Cardiac septum (tissue), 1 donor: ENCODE measurements around the gene ZSCAN22. TPM values are rescaled to one million over a fixed set of nuclear protein-coding genes. Genes with fewer than 3 reads are reported as not detected.
"Not testable (repeated sequence)": the region's sequence is repeated elsewhere in the genome, so short reads cannot be mapped to it uniquely, and the experiment has no call there.

ENCODE experiments used
- DNase-seq: peaks from one replicate; pipeline ENCODE4 v3.0.0-alpha.2; 2020; ENCODE audit warnings: low spot score
- intact Hi-C: fragments of 100-400 bp; cut with DNase I; formaldehyde crosslinking; loops from one replicate; pipeline ENCODE4 v1.14.0; 2022
- total RNA-seq: library from RNA; stranded (reverse); fragmentation: NEBNext Ultra II Directional; extraction: Animal tissue kit (Norgen Biotek cat#: 25700); gene quantifications from one replicate; pipeline ENCODE4 v1.2.1, GENCODE V29; 2021
- donor health status: DM: no; HTN: no; CAD: no.

The ZSCAN22 gene
- total RNA-seq, 1 donor from 2014 or later: 2.1 TPM

GRCh38 chr19:58311345-58311865 lies 15.4 kb upstream of the ZSCAN22 start:
- intact Hi-C loops: no loop called here
- DNase-seq: peak; percentile 43

GRCh38 chr19:58315580-58315979 lies 11.2 kb upstream of the ZSCAN22 start:
- intact Hi-C loops: no loop called here
- DNase-seq: no peak

GRCh38 chr19:58317476-58318072 lies 9.2 kb upstream of the ZSCAN22 start:
- no peak for DNase-seq
- intact Hi-C loops: no loop called here

- DNase-seq: peak; percentile 31
- intact Hi-C loops: no loop called here
These were observed 8.5 kb upstream of the ZSCAN22 start for GRCh38 chr19:58318297-58318696.

- intact Hi-C loops: no loop called here
- DNase-seq: no peak
These were observed 7.6 kb upstream of the ZSCAN22 start for GRCh38 chr19:58319241-58319640.

DNA sequence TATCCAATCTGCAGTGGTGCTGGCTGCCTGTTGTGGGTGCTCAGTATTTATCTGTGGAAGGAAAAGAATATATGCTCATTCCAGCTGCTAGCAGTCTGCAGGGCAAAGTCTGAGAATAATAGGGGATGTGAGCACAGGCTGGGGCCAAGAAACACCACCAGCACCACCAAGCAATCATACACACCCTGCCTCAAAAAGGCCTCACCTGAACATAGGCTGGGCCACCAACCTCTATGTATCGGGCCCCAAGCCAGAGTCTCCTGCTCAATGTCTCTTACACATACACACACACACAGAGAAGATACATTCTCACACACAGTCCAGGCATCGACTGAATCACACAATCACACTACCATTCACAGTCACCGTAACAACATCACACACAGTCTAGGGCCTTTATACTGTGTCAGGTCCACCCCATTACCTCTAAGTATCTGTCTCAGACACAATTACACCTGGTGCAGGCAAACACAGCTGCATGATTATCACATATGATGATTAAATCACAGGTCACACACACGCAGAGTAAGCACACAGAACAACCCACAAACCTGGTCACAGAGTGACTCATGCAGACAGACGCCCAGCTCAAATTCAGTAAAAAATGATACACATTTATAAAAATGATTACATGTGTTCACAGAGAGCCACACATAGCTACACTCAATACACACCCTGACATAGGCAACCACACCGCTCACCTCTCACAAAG lies 1.3 kb upstream of the ZSCAN22 start:
- intact Hi-C loops: no loop called here
- DNase-seq: no peak

- no peak for DNase-seq
- intact Hi-C loops: no loop called here
These were observed 287 bp upstream of the ZSCAN22 start for GRCh38 chr19:58326501-58326913.

DNA sequence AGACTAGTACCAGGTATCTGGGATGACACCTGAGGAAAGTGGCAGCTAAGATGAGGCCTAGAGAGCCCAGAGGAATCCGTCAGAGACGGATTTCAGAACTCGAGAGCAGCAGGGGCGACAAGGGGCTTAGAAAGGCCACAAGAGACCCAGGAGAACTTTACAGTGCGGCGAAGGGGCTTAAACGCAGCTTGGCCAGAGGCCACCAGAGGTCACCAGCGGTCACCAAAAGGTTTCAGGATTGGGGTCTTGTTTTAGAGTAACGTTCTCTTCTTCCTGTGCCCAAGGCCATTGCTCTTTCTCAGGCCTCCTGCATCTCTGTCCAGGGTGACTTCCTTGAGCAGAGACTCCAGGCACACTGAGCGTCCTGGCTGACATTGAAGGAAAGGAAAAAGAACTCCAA lies 2.2 kb downstream of the ZSCAN22 start:
- DNase-seq: no peak
- intact Hi-C loops: no loop called here

DNA sequence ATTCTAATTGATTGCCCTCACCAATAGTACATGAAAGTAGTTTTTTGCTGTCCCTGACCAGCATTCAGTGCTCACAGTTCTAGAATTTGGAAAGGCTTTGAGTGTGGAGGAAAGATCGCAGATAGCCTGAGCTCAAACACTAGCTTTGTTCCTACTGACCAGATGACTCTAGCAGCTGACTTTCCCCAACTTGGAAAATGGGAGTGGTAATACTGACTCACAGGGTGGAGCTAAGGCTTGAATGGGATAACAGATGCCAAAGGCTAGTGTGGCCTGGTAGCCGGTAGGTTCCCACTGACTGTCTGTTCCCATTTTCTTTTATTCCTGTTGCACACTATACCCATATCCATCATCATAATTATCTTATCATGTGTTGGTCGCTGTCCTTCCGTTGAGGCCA lies 3.7 kb downstream of the ZSCAN22 start:
- intact Hi-C loops: no loop called here
- DNase-seq: no peak

DNA sequence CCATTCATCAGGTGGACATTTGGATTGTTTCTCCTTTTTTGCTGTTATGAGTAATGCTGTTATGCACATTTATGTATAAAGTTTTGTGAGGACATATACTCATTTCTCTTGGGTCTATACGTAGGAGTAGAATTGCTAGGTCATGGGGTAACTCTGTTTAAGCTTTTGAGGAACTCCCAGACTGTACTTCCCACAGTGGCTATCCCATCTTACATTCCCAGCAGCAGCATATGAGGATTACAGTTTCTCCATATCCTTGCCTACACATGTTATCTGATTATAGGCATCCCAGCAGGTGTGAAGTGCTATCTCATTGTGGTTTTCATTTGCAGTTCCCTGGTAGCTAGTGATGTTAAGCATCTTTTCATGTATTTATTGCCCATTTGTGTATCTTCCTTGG lies 5.9 kb downstream of the ZSCAN22 start:
- intact Hi-C loops: no loop called here

GRCh38 chr19:58334691-58335249 lies 8.0 kb downstream of the ZSCAN22 start:
- intact Hi-C loops: no loop called here

More for the DNA sequence above, 5.9 kb downstream of the ZSCAN22 start:
- DNase-seq: no peak

GRCh38 chr19:58335630-58336029 lies 8.8 kb downstream of the ZSCAN22 start:
- intact Hi-C loops: no loop called here
- DNase-seq: no peak

More at GRCh38 chr19:58334691-58335249, 8.0 kb downstream of the ZSCAN22 start:
- peak; percentile 72 for DNase-seq

GRCh38 chr19:58336216-58336615 lies 9.4 kb downstream of the ZSCAN22 start:
- intact Hi-C loops: no loop called here
- DNase-seq: no peak

DNA sequence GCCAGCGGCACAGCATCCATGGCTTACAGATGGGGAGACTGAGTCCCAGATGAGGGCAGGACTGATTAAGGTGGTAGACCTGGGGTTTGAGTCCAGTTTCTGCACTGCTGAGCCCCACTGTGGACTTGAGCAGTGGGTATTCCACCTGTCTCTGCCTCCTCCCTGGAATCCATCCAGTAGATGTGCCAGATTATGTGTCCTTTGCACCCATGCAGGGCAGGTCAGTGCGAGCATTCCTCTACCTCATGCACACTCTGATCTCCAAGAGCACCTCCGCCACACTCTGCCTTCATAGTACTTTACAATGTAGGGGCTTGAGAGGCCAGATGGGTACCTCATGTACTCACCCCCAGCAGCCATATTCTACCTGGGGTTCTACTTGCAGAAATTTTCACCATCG lies 10.0 kb downstream of the ZSCAN22 start:
- DNase-seq: no peak
- intact Hi-C loops: no loop called here

DNA sequence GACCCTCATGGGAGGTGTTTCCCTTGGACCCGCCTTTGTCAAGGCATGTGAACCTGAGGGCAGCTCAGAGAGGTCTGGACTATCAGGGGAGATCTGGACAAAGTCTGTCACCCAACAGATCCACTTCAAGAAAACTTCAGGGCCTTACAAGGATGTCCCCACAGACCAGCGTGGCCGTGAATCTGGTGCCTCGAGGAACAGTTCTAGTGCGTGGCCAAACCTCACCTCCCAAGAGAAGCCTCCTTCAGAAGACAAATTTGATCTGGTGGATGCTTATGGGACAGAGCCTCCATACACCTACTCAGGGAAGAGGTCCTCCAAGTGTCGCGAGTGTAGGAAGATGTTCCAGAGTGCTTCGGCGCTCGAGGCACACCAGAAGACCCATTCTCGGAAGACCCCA lies 11.5 kb downstream of the ZSCAN22 start:
- no peak for DNase-seq
- intact Hi-C loops: no loop called here

- intact Hi-C loops: no loop called here
- DNase-seq: no peak
These were observed 12.2 kb downstream of the ZSCAN22 start for GRCh38 chr19:58338825-58339558.

GRCh38 chr19:58345558-58345957 lies 18.8 kb downstream of the ZSCAN22 start:
- no peak for DNase-seq
- intact Hi-C loops: no loop called here

- no peak for DNase-seq
These were observed 20.5 kb downstream of the ZSCAN22 start for GRCh38 chr19:58346961-58347929.

DNA sequence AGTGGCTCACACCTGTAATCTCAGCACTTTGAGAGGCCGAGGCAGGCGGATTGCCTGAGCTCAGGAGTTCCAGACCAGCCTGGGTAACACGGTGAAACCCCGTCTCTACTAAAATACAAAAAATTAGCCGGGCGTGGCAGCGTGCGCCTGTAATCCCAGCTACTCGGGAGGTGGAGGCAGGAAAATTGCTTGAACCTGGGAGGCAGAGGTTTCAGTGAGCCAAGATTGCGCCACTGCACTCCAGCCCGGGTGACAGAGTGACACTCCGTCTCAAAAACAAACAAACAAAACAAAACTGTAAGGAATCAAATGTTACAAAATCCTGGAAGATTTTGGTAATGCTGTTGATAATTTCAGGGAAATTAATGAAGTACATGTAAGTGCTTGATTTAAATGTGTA lies 21.3 kb downstream of the ZSCAN22 start:
- DNase-seq: not testable (repeated sequence)

More at GRCh38 chr19:58346961-58347929, 20.5 kb downstream of the ZSCAN22 start:
- intact Hi-C loops: no loop called here

More for the DNA sequence above, 21.3 kb downstream of the ZSCAN22 start:
- intact Hi-C loops: not testable (repeated sequence)
